Kidney epithelial cell (primary cell): ENCODE measurements around the gene NTN1. TPM values are rescaled to one million over a fixed set of nuclear protein-coding genes. Genes with fewer than 3 reads are reported as not detected.

Experiments used
- DNase-seq: peaks from one replicate; pipeline ENCODE4 v3.0.0-alpha.2; 2010; ENCODE audit warnings: low read depth
- H3K27me3 ChIP-seq: 2 replicates; pipeline ENCODE4 v1.6.0; 2011; ENCODE audit warnings: low read length; ENCODE audit not compliant: control insufficient read depth, insufficient read depth
- H3K36me3 ChIP-seq: 2 replicates; pipeline ENCODE4 v1.5.1; 2011; ENCODE audit warnings: low read length; ENCODE audit not compliant: control insufficient read depth, insufficient read depth
- H3K4me3 ChIP-seq: 2 replicates; pipeline ENCODE4 v1.5.1; 2011; ENCODE audit warnings: low read depth, mild to moderate bottlenecking, control low read depth, low read length
- total RNA-seq: library from RNA; depleted of rRNA; stranded (reverse); fragments of >200 nt; gene quantifications from 2 replicates; pipeline ENCODE4 v1.2.3, GENCODE V29; 2015
- TF ChIP-seq, protein P1 (sequence below): IDR thresholded peaks from 2 replicates; pipeline ENCODE4 v1.5.1; 2011; ENCODE audit warnings: mild to moderate bottlenecking, moderate library complexity, low read length, control low read depth, inconsistent platforms; ENCODE audit not compliant: insufficient read depth, poor library complexity, severe bottlenecking

The NTN1 gene
- total RNA-seq, 1 donor from 2014 or later, result 15.2 TPM

DNA sequence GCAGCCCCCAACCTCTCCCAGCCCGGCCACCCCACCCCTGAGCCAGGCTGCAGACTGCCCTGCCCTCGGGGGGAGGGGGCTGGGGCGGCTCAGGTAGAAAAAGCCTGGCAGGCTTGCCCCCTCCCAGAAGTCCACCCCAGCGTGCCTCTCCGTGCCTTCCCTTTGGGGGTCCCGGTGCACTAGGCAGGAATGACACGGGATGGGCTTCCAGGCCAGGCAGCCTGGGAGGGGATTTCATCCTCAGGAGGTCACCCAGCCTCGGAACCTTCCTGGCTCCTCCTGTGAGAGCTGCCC lies 185.0 kb downstream of the NTN1 start:
- no peak for DNase-seq
- Histone ChIP-seq H3K36me3 (no peaks in the 10 kb centered on the region), H3K27me3 (peaks cover 7% of the 10 kb centered on the region), H3K4me3 (no peak overlapping the region)
- TF ChIP-seq, protein P1, sequence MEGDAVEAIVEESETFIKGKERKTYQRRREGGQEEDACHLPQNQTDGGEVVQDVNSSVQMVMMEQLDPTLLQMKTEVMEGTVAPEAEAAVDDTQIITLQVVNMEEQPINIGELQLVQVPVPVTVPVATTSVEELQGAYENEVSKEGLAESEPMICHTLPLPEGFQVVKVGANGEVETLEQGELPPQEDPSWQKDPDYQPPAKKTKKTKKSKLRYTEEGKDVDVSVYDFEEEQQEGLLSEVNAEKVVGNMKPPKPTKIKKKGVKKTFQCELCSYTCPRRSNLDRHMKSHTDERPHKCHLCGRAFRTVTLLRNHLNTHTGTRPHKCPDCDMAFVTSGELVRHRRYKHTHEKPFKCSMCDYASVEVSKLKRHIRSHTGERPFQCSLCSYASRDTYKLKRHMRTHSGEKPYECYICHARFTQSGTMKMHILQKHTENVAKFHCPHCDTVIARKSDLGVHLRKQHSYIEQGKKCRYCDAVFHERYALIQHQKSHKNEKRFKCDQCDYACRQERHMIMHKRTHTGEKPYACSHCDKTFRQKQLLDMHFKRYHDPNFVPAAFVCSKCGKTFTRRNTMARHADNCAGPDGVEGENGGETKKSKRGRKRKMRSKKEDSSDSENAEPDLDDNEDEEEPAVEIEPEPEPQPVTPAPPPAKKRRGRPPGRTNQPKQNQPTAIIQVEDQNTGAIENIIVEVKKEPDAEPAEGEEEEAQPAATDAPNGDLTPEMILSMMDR, result no peak

DNA sequence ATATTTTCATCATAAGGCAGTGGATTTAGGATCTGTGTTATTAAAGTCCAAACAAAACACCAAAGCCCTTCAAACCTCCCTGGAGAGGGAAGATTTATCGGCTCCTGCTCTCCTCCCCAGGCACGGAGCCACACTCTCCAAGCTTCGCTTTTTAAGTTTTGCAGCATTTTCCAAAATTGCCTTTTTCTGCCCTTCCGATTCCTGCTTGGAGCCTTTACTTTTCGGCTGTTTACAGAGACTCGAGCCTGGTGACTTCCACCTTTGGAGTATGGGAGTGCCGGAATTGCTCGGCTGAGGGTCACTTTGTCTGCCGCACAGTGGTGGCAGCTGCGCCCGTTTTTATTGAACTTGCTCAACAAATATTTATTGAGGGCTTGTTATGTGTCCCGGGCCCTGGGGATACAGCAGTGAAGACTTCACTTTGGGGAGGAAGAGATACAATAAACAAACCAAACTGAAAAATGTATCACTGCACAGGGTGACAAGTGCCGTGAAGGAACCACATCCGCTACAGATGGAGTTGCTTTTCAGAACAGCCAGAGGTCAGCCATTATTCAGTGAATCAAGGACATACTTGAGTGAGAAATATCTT lies 185.5 kb downstream of the NTN1 start:
- H3K4me3 ChIP-seq, result no peak overlapping the region
- no peak for DNase-seq
- H3K36me3 ChIP-seq, result no peaks in the 10 kb centered on the region
- TF ChIP-seq, protein P1, result no peak
- peaks cover 7% of the 10 kb centered on the region for H3K27me3 ChIP-seq

DNA sequence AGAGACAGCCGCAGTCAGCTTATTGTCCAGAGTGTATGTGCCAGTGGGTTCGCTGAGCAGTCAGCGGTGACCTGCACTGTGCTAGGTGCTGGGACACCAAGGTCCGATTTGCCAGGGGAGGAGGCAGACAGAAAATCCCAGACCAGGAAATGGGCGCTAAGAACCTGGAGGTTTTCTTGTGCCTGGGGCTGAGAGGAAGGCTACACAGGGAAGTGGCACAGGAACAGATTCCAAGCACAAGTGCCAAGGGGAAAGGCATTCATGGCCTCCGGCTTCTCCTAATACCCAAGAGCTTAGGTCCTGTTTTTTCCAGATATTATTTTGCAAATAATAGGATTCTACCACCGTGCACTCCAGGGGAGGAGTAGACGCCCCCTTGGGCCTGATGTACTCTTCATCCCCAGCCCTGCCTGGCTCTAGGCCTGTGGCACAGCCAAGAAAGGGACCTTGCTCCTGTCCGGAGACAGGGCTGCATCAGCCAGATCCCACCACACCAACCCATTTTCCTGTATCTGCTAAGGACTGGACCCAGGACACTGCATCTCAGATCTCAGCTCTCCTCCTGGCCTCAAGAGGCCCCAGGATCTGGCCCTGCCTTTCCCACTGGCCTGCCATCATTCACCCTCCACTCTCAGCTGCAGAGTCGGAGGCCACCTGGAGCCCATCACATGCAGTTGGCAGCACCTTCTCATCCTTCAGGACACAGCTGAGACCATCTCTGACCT lies 187.2 kb downstream of the NTN1 start:
- H3K27me3 ChIP-seq, result peaks cover 7% of the 10 kb centered on the region
- no peak overlapping the region for H3K4me3 ChIP-seq
- no peak for DNase-seq
- H3K36me3 ChIP-seq, result no peaks in the 10 kb centered on the region
- TF ChIP-seq, protein P1, result no peak

DNA sequence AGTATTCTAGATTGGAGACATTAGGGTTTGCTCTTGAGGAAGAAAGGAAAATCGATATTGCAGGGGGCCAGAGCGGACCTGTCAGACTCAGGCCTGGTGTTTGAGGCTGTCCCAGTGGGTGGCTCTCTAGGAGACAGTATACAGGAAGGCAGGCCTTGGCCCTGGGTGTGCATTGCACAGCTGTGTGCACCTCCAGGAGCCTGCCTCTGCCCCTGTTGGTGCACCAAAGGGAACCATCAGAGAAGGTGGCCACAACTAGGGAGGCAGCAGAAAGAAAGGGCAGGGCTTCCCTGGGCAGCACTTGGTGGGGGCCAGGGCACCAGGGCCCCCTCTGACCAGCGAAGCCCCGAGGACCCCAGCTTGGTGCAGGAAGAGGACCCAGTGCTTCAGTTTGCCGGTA lies 188.0 kb downstream of the NTN1 start:
- Histone ChIP-seq H3K36me3 (no peaks in the 10 kb centered on the region), H3K4me3 (no peak overlapping the region), H3K27me3 (peaks cover 7% of the 10 kb centered on the region)
- TF ChIP-seq, protein P1, result no peak
- DNase-seq, result no peak

DNA sequence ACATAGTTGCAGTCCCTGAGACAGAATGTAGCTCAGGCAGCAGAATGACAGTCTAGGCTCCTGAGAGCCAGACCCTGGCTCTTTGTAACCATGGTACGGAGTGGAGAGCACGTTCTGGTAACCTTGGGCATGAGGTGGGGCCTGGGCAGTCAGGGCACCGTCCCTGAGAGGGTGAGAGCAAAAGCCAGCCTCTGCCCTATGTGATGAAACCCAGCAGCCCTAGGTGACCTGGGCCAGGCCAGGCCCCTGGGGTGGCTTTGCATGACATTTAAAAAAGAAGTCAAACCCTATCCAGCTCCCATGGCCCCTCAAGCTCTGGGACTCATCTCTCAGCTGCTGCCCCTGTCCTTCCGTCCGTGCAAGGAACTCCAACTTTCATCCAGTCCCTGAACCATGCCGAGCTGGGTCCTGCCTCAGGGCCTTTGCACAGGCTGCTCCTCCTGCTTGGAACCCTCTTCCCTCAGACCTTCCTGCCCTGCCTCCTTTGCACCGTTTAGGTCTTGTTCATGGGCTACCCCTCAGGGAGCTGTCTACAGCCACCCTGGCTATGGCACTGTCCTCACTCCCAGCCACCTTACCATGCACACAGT lies 188.6 kb downstream of the NTN1 start:
- no peak for DNase-seq
- peaks cover 7% of the 10 kb centered on the region for H3K27me3 ChIP-seq
- TF ChIP-seq, protein P1, result no peak
- H3K4me3 ChIP-seq, result no peak overlapping the region
- H3K36me3 ChIP-seq, result no peaks in the 10 kb centered on the region
